ENCODE results near the gene CARTPT.

CARTPT gene

GRCh38 chr5:71693828-71694427, 25.1 kb upstream of the CARTPT start:
- H3K4me3 ChIP-seq (ENCODE audit: low read depth, low read length): no peak overlapping the region
- TF ChIP-seq, protein P1, sequence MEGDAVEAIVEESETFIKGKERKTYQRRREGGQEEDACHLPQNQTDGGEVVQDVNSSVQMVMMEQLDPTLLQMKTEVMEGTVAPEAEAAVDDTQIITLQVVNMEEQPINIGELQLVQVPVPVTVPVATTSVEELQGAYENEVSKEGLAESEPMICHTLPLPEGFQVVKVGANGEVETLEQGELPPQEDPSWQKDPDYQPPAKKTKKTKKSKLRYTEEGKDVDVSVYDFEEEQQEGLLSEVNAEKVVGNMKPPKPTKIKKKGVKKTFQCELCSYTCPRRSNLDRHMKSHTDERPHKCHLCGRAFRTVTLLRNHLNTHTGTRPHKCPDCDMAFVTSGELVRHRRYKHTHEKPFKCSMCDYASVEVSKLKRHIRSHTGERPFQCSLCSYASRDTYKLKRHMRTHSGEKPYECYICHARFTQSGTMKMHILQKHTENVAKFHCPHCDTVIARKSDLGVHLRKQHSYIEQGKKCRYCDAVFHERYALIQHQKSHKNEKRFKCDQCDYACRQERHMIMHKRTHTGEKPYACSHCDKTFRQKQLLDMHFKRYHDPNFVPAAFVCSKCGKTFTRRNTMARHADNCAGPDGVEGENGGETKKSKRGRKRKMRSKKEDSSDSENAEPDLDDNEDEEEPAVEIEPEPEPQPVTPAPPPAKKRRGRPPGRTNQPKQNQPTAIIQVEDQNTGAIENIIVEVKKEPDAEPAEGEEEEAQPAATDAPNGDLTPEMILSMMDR (IDR thresholded peaks at IDR 0.05; ENCODE audit: control insufficient read depth, extremely low read depth, insufficient read depth): no peak
- DNase-seq (ENCODE audit: low read depth): no peak

DNA sequence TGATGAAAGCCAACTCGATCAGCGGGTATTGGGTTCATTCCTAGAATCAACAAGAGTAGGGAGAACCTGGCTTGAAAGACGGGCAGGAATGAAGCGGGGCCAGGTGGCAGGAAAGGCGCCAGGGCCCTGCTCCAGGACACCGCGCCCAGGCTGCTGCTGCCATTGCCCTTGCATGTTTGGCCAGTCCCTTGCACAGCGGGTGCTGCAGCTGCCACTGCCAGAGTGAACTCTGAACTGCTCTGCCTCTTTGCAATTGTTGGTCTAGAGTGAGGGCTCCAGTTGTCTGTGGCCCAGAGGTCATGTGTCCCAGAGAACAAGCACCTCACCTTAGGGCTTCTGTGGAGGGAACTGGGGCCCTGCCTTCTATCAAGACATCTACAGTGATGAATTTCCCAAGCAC, 24.0 kb upstream of the CARTPT start:
- TF ChIP-seq, protein P1 (IDR thresholded peaks at IDR 0.05; ENCODE audit: control insufficient read depth, extremely low read depth, insufficient read depth): no peak
- H3K4me3 ChIP-seq (ENCODE audit: low read depth, low read length): no peak overlapping the region
- DNase-seq (ENCODE audit: low read depth): no peak

- no peak for DNase-seq (ENCODE audit: low read depth)
- no peak overlapping the region for H3K4me3 ChIP-seq (ENCODE audit: low read depth, low read length)
- TF ChIP-seq, protein P1 (IDR thresholded peaks at IDR 0.05; ENCODE audit: control insufficient read depth, extremely low read depth, insufficient read depth): no peak
Measured at GRCh38 chr5:71695595-71695994, 23.5 kb upstream of the CARTPT start.

DNA sequence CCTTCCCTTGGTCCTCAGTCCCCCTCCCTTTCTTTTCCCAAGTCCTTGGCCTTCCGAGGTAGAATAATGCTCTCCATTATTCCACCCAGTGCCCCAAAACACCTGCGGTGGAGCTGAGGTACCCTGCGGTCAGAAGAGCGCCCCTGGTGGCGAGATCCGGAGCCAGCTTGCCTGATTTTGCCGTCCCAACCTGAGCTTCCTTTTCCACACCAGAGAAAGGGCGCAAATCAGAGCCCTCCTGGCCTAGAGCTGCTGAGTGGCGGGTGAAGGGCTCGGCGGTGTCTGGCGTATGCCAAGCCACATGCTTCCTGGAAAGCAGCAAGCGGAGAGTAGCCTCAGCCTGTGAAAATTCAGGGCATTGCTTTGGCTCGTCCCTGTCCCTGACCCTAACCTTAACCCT, 21.1 kb upstream of the CARTPT start:
- no peak for DNase-seq (ENCODE audit: low read depth)
- TF ChIP-seq, protein P1 (IDR thresholded peaks at IDR 0.05; ENCODE audit: control insufficient read depth, extremely low read depth, insufficient read depth): 0 out of 2 replicates have a peak, but pooled peaks have one; percentile 5
- no peak overlapping the region for H3K4me3 ChIP-seq (ENCODE audit: low read depth, low read length)

- DNase-seq (ENCODE audit: low read depth): no peak
- no peak overlapping the region for H3K4me3 ChIP-seq (ENCODE audit: low read depth, low read length)
- TF ChIP-seq, protein P1 (IDR thresholded peaks at IDR 0.05; ENCODE audit: control insufficient read depth, extremely low read depth, insufficient read depth): no peak
Measured at GRCh38 chr5:71699233-71699632, 19.8 kb upstream of the CARTPT start.

GRCh38 chr5:71699751-71700150, 19.3 kb upstream of the CARTPT start:
- DNase-seq (ENCODE audit: low read depth): no peak
- H3K4me3 ChIP-seq (ENCODE audit: low read depth, low read length): no peak overlapping the region
- TF ChIP-seq, protein P1 (IDR thresholded peaks at IDR 0.05; ENCODE audit: control insufficient read depth, extremely low read depth, insufficient read depth): no peak

DNA sequence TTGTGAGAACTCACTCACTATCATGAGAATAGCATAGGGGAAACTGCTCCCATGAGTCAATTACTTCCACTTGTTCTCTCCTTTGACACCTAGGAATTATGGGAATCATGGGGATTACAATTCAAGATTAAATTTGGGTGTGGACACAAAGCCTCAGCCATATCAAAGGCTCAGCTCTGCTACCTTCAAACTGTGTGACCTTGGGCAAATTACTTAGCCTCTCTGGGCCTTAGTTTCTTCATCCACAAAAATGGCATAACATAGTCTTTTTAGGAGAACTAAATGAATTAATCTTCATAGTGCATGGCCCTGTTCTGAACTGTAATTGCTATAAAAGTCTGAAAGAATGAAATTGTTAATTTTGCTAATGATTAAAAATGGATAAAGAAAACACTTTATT, 18.3 kb upstream of the CARTPT start:
- no peak overlapping the region for H3K4me3 ChIP-seq (ENCODE audit: low read depth, low read length)
- TF ChIP-seq, protein P1 (IDR thresholded peaks at IDR 0.05; ENCODE audit: control insufficient read depth, extremely low read depth, insufficient read depth): no peak
- no peak for DNase-seq (ENCODE audit: low read depth)

Measured in LNCaP clone FGC (cell line).